Measurements from ENCODE around the gene SH2B2. TPM values are rescaled to one million over a fixed set of nuclear protein-coding genes. Genes with fewer than 3 reads are reported as not detected.

The SH2B2 gene
- total and polyA plus RNA-seq, 4 donors, result 0.65 to 1.4 (median 1.0) TPM; not detected in 1

DNA sequence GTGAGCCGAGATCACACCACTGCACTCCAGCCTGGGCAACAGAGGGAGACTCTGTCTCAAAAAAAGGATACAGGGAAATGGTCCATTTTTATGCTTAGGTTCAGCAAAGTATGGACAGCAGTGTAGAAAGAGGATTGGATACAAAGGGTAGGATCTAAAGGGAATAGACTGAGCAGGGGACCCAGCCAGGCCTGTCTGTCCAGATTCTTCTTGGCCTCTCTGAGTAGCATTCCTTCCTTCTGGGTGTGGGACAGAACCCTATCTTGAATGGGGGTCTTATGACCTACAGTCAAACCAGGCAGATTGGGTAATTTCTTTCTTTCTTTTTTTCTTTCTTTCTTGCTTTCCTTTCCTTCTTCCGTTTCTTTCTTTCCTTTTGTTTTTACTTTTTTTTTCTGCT, 25.6 kb downstream of the SH2B2 start:
- Histone ChIP-seq H3K27me3 (ENCODE audit: control insufficient read depth in 4 of 4, insufficient read depth in 4 of 4, low read length in 3 of 4) (no peaks in the 10 kb centered on the region), H3K4me1 (ENCODE audit: control insufficient read depth in 4 of 4, insufficient read depth in 4 of 4, low read length in 3 of 4) (no peaks in the 10 kb centered on the region), H3K36me3 (ENCODE audit: control insufficient read depth in 4 of 4, insufficient read depth in 3 of 4, low read depth in 1 of 4, low read length in 3 of 4) (no peaks in the 10 kb centered on the region), H3K9ac (ENCODE audit: low read depth in 1 of 2, low read length in 2 of 2) (no peak overlapping the region), H3K9me3 (ENCODE audit: control insufficient read depth in 4 of 4, low read length in 3 of 4) (no peaks in the 10 kb centered on the region), H3K4me3 (ENCODE audit: low read depth in 1 of 3, low read length in 3 of 3) (no peak overlapping the region), H3K27ac (ENCODE audit: low read depth in 1 of 2, low read length in 2 of 2) (no peak overlapping the region)
- 90% methylated on average over 2 of the region's 2 CpGs for WGBS
- no peak for DNase-seq (ENCODE audit: low spot score)
- TF ChIP-seq RXRA (IDR thresholded peaks at IDR 0.05) (no peak), FOXA2 (IDR thresholded peaks at IDR 0.05) (no peak), TAF1 (conservative IDR thresholded peaks at IDR 0.05) (no peak), ATF3 (IDR thresholded peaks at IDR 0.05) (no peak), JUND (IDR thresholded peaks at IDR 0.05) (no peak), MAX (IDR thresholded peaks at IDR 0.05) (no peak), NR2F2 (IDR thresholded peaks at IDR 0.05) (no peak), SP1 (IDR thresholded peaks at IDR 0.05) (no peak), YY1 (IDR thresholded peaks at IDR 0.05) (no peak), EGR1 (IDR thresholded peaks at IDR 0.05; ENCODE audit: low read depth in 2 of 2) (no peak), GABPA (IDR thresholded peaks at IDR 0.05 in 1 of 2, conservative IDR thresholded peaks at IDR 0.05 in 1 of 2) (no peak), HNF4G (IDR thresholded peaks at IDR 0.05) (no peak), FOXA1 (IDR thresholded peaks at IDR 0.05) (no peak), RAD21 (IDR thresholded peaks at IDR 0.05) (no peak), HNF4A (conservative IDR thresholded peaks at IDR 0.05) (no peak), ZBTB33 (IDR thresholded peaks at IDR 0.05) (no peak)
- TF ChIP-seq, protein P1, sequence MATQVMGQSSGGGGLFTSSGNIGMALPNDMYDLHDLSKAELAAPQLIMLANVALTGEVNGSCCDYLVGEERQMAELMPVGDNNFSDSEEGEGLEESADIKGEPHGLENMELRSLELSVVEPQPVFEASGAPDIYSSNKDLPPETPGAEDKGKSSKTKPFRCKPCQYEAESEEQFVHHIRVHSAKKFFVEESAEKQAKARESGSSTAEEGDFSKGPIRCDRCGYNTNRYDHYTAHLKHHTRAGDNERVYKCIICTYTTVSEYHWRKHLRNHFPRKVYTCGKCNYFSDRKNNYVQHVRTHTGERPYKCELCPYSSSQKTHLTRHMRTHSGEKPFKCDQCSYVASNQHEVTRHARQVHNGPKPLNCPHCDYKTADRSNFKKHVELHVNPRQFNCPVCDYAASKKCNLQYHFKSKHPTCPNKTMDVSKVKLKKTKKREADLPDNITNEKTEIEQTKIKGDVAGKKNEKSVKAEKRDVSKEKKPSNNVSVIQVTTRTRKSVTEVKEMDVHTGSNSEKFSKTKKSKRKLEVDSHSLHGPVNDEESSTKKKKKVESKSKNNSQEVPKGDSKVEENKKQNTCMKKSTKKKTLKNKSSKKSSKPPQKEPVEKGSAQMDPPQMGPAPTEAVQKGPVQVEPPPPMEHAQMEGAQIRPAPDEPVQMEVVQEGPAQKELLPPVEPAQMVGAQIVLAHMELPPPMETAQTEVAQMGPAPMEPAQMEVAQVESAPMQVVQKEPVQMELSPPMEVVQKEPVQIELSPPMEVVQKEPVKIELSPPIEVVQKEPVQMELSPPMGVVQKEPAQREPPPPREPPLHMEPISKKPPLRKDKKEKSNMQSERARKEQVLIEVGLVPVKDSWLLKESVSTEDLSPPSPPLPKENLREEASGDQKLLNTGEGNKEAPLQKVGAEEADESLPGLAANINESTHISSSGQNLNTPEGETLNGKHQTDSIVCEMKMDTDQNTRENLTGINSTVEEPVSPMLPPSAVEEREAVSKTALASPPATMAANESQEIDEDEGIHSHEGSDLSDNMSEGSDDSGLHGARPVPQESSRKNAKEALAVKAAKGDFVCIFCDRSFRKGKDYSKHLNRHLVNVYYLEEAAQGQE (IDR thresholded peaks at IDR 0.05), result no peak
- TF ChIP-seq, protein P2, sequence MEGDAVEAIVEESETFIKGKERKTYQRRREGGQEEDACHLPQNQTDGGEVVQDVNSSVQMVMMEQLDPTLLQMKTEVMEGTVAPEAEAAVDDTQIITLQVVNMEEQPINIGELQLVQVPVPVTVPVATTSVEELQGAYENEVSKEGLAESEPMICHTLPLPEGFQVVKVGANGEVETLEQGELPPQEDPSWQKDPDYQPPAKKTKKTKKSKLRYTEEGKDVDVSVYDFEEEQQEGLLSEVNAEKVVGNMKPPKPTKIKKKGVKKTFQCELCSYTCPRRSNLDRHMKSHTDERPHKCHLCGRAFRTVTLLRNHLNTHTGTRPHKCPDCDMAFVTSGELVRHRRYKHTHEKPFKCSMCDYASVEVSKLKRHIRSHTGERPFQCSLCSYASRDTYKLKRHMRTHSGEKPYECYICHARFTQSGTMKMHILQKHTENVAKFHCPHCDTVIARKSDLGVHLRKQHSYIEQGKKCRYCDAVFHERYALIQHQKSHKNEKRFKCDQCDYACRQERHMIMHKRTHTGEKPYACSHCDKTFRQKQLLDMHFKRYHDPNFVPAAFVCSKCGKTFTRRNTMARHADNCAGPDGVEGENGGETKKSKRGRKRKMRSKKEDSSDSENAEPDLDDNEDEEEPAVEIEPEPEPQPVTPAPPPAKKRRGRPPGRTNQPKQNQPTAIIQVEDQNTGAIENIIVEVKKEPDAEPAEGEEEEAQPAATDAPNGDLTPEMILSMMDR (IDR thresholded peaks at IDR 0.05; ENCODE audit: low read depth, low read length, missing input control), result no peak
